ENCODE results near the gene IQGAP3.
A peak's percentile ranks its signal among the peaks of the same experiment; 100 is the strongest.
"Not testable (repeated sequence)": the region's sequence is repeated elsewhere in the genome, so short reads cannot be mapped to it uniquely, and the experiment has no call there.

The IQGAP3 gene

GRCh38 chr1:156571919-156572662 is at the start of gene IQGAP3:
Gene IQGAP3, minus strand, starts transcription at chr1:156572565. Its CDS starts 36 bp downstream, at chr1:156572529.
- no peaks in the 10 kb centered on the region for H3K9me3 Mint-ChIP-seq
- H3K27ac Mint-ChIP-seq: peak within 1 kb of the TSS; percentile 79
- DNase-seq: peak; percentile 78
- peaks cover 5% of the 10 kb centered on the region for H3K36me3 Mint-ChIP-seq (ENCODE audit: low read depth)
- H3K27me3 Mint-ChIP-seq: peaks cover 36% of the 10 kb centered on the region
- H3K4me3 Mint-ChIP-seq: peak within 1 kb of the TSS; percentile 89
- H3K4me1 Mint-ChIP-seq (ENCODE audit: low read depth): peaks cover 20% of the 10 kb centered on the region

GRCh38 chr1:156619582-156619955 is 47.2 kb upstream of the IQGAP3 start:
- Mint-ChIP-seq H3K4me1 (ENCODE audit: low read depth) (peaks cover 3% of the 10 kb centered on the region), H3K27me3 (peaks cover 79% of the 10 kb centered on the region), H3K4me3 (no peak overlapping the region), H3K27ac (no peak overlapping the region), H3K36me3 (ENCODE audit: low read depth) (no peaks in the 10 kb centered on the region), H3K9me3 (no peaks in the 10 kb centered on the region)
- DNase-seq: no peak

GRCh38 chr1:156618853-156619581 is 46.7 kb upstream of the IQGAP3 start, which contains the start of gene HAPLN2:
Gene HAPLN2, plus strand, starts transcription at chr1:156619415. Its CDS starts 4,076 bp downstream, at chr1:156623491.
- Mint-ChIP-seq H3K36me3 (ENCODE audit: low read depth) (no peaks in the 10 kb centered on the region), H3K27ac (no peak within 1 kb of the TSS), H3K9me3 (no peaks in the 10 kb centered on the region), H3K4me1 (ENCODE audit: low read depth) (no peaks in the 10 kb centered on the region), H3K4me3 (no peak within 1 kb of the TSS), H3K27me3 (peaks cover 75% of the 10 kb centered on the region)
- no peak for DNase-seq

- Mint-ChIP-seq H3K4me1 (ENCODE audit: low read depth) (no peaks in the 10 kb centered on the region), H3K36me3 (ENCODE audit: low read depth) (no peaks in the 10 kb centered on the region), H3K9me3 (no peaks in the 10 kb centered on the region), H3K27ac (no peak overlapping the region), H3K27me3 (peaks cover 61% of the 10 kb centered on the region), H3K4me3 (no peak overlapping the region)
- no peak for DNase-seq
Measured at GRCh38 chr1:156616463-156616862, 44.1 kb upstream of the IQGAP3 start.

GRCh38 chr1:156615946-156616345 is 43.6 kb upstream of the IQGAP3 start:
- no peaks in the 10 kb centered on the region for H3K36me3 Mint-ChIP-seq (ENCODE audit: low read depth)
- H3K27me3 Mint-ChIP-seq: peaks cover 57% of the 10 kb centered on the region

GRCh38 chr1:156612666-156613065 is 40.3 kb upstream of the IQGAP3 start:
- Mint-ChIP-seq H3K4me3 (no peak overlapping the region), H3K27me3 (peaks cover 29% of the 10 kb centered on the region), H3K27ac (no peak overlapping the region), H3K4me1 (ENCODE audit: low read depth) (peaks cover 10% of the 10 kb centered on the region), H3K36me3 (ENCODE audit: low read depth) (no peaks in the 10 kb centered on the region), H3K9me3 (no peaks in the 10 kb centered on the region)
- no peak for DNase-seq

More at GRCh38 chr1:156615946-156616345, 43.6 kb upstream of the IQGAP3 start:
- Mint-ChIP-seq H3K27ac (no peak overlapping the region), H3K4me3 (no peak overlapping the region), H3K4me1 (ENCODE audit: low read depth) (no peaks in the 10 kb centered on the region), H3K9me3 (no peaks in the 10 kb centered on the region)
- DNase-seq: no peak

GRCh38 chr1:156610072-156610471 is 37.7 kb upstream of the IQGAP3 start:
- not testable (repeated sequence) for H3K9me3 Mint-ChIP-seq; DNase-seq; H3K36me3 Mint-ChIP-seq (ENCODE audit: low read depth); H3K27ac Mint-ChIP-seq; H3K4me3 Mint-ChIP-seq
- H3K27me3 Mint-ChIP-seq: peaks cover 12% of the 10 kb centered on the region
- H3K4me1 Mint-ChIP-seq (ENCODE audit: low read depth): peaks cover 10% of the 10 kb centered on the region

GRCh38 chr1:156608981-156609380 is 36.6 kb upstream of the IQGAP3 start:
- H3K4me1 Mint-ChIP-seq (ENCODE audit: low read depth): peaks cover 10% of the 10 kb centered on the region
- H3K4me3 Mint-ChIP-seq: no peak overlapping the region
- DNase-seq: peak; percentile 65
- H3K27ac Mint-ChIP-seq: no peak overlapping the region
- H3K9me3 Mint-ChIP-seq: no peaks in the 10 kb centered on the region
- peaks cover 10% of the 10 kb centered on the region for H3K27me3 Mint-ChIP-seq
- H3K36me3 Mint-ChIP-seq (ENCODE audit: low read depth): no peaks in the 10 kb centered on the region

GRCh38 chr1:156608036-156608674 is 35.8 kb upstream of the IQGAP3 start:
- Mint-ChIP-seq H3K9me3 (no peaks in the 10 kb centered on the region), H3K36me3 (ENCODE audit: low read depth) (no peaks in the 10 kb centered on the region), H3K27me3 (peaks cover 10% of the 10 kb centered on the region), H3K4me1 (ENCODE audit: low read depth) (peaks cover 11% of the 10 kb centered on the region), H3K27ac (no peak overlapping the region), H3K4me3 (no peak overlapping the region)
- peak; percentile 57 for DNase-seq

GRCh38 chr1:156607344-156607743 is 35.0 kb upstream of the IQGAP3 start:
- H3K9me3 Mint-ChIP-seq; H3K27me3 Mint-ChIP-seq; H3K36me3 Mint-ChIP-seq (ENCODE audit: low read depth); DNase-seq; H3K4me3 Mint-ChIP-seq; H3K27ac Mint-ChIP-seq: not testable (repeated sequence)
- peaks cover 18% of the 10 kb centered on the region for H3K4me1 Mint-ChIP-seq (ENCODE audit: low read depth)

- Mint-ChIP-seq H3K27ac (peak overlapping the region; percentile 85), H3K4me3 (peak overlapping the region; percentile 60), H3K36me3 (ENCODE audit: low read depth) (peaks cover 41% of the 10 kb centered on the region), H3K27me3 (no peaks in the 10 kb centered on the region), H3K4me1 (ENCODE audit: low read depth) (peaks cover 42% of the 10 kb centered on the region), H3K9me3 (no peaks in the 10 kb centered on the region)
- no peak for DNase-seq
Measured at GRCh38 chr1:156602557-156602993, 30.2 kb upstream of the IQGAP3 start.

GRCh38 chr1:156601892-156602291 is 29.5 kb upstream of the IQGAP3 start:
- H3K9me3 Mint-ChIP-seq: no peaks in the 10 kb centered on the region
- peaks cover 46% of the 10 kb centered on the region for H3K4me1 Mint-ChIP-seq (ENCODE audit: low read depth)
- H3K4me3 Mint-ChIP-seq: peak overlapping the region; percentile 95
- DNase-seq: no peak
- H3K27me3 Mint-ChIP-seq: no peaks in the 10 kb centered on the region
- peak overlapping the region; percentile 97 for H3K27ac Mint-ChIP-seq
- H3K36me3 Mint-ChIP-seq (ENCODE audit: low read depth): peaks cover 48% of the 10 kb centered on the region

- Mint-ChIP-seq H3K4me3 (peak within 1 kb of the TSS; percentile 95), H3K27ac (peak within 1 kb of the TSS; percentile 97), H3K4me1 (ENCODE audit: low read depth) (peaks cover 46% of the 10 kb centered on the region), H3K27me3 (no peaks in the 10 kb centered on the region), H3K9me3 (no peaks in the 10 kb centered on the region), H3K36me3 (ENCODE audit: low read depth) (peaks cover 54% of the 10 kb centered on the region)
- DNase-seq: peak; percentile 85
Measured at GRCh38 chr1:156601122-156601830, 28.9 kb upstream of the IQGAP3 start, which contains the start of gene GPATCH4. Gene GPATCH4, minus strand, starts transcription at chr1:156601479.

- H3K9me3 Mint-ChIP-seq: no peaks in the 10 kb centered on the region
- H3K36me3 Mint-ChIP-seq (ENCODE audit: low read depth): peaks cover 60% of the 10 kb centered on the region
- peak; percentile 43 for DNase-seq
- H3K27ac Mint-ChIP-seq: peak overlapping the region; percentile 97
- no peaks in the 10 kb centered on the region for H3K27me3 Mint-ChIP-seq
- peaks cover 46% of the 10 kb centered on the region for H3K4me1 Mint-ChIP-seq (ENCODE audit: low read depth)
- H3K4me3 Mint-ChIP-seq: peak overlapping the region; percentile 95
Measured at GRCh38 chr1:156600733-156601121, 28.4 kb upstream of the IQGAP3 start.
